GM18498 (cell line): ENCODE results near the gene THBS4.

Source experiments
- ATAC-seq: cut with Tn5 transposase; IDR thresholded peaks from one replicate; pipeline ENCODE4 v1.9.1; 2021; ENCODE audit warnings: mild to moderate bottlenecking, moderate library complexity; ENCODE audit not compliant: unreplicated experiment

The THBS4 gene

GRCh38 chr5:80034962-80035821, at the start of gene THBS4:
Gene THBS4 (plus strand): TSS chr5:80035348. CDS start chr5:80035538, 190 bp downstream.
- ATAC-seq = no peak

DNA sequence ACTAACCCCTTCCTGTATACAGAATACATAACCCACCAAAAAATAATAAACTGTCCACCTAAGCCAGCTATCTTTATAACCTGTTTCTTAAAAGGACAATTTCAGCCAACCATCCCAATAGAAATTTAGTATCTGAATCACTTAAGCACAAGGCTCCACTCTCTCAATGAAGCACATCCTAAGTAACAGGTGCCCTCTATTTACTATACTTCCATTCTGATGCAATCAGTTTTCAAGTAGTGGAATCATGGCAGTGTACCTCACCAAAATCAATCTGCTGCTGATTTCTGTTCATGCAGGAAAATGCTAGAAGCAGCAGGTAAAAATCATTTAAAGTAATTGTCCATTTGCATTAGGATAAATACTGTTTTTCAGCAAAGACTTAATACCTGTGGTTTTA, 48.9 kb upstream of the THBS4 start:
- ATAC-seq = no peak

DNA sequence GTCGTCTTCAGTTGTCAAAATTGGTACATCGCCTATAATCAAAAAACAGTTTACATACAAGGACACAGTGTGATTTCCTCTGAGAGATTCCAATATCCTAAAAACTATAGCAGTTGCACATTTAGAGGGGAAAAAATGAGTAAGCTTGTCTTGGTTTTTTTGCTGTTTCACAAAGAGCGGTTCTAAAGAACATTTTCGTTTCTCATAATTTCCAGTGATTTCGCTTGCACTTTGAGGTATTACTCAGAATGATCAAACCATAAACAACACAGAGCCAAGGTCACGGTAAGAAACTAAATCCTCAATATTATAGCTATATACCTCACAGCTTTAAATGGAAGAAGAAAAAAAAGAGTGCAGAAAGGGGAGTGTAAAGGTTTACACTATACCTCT, 44.9 kb upstream of the THBS4 start:
- ATAC-seq = peak; percentile 55

DNA sequence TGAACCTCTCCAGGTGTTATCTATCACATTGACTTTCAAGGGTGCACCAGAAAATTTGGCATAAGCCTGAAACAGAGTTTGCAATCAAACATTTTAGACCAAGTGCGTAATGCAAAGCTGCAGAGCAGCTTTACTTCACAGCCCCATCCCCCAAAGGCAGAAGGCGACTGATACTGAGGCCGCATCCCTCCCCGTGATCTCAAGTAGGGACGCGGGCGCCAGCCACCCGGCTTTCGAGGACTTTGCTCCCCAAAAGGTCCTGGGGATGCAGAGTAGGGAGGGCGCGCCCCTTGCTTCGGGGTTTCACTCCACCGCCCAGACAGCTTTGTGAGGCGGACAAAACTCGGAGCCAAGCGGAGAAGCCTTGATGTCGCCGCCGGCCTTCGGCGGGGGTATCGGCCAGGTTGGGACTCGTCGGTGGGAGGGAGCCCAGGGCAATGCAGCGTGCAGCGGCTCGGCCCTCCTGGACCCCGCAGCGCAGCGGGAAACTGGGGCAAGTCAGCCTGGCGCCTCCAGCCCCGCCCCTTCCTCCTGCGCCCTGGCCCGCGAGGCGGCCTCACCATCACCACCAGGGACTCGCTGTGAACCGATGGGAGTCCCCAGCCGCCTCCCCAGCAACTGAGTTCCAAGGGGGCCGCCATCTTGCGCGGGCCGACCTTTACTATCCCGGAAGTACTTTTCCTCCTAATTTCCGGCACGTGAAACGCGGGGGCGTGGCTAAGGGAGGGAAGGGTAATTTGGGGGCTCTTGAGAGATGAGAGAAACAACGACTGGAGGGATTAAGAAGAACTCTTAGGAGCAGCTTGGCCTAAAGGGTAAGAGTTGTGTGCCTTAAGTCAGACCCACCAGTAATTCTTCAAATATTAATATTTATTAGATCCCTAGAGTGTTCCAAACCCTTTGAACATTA, 44.3 kb upstream of the THBS4 start, which contains the start of gene MTX3:
Gene MTX3, minus strand, starts transcription at position 665 of the 910 bp plus-strand sequence. Its CDS starts 24 bp downstream, at position 641.
- ATAC-seq = peak; percentile 93

DNA sequence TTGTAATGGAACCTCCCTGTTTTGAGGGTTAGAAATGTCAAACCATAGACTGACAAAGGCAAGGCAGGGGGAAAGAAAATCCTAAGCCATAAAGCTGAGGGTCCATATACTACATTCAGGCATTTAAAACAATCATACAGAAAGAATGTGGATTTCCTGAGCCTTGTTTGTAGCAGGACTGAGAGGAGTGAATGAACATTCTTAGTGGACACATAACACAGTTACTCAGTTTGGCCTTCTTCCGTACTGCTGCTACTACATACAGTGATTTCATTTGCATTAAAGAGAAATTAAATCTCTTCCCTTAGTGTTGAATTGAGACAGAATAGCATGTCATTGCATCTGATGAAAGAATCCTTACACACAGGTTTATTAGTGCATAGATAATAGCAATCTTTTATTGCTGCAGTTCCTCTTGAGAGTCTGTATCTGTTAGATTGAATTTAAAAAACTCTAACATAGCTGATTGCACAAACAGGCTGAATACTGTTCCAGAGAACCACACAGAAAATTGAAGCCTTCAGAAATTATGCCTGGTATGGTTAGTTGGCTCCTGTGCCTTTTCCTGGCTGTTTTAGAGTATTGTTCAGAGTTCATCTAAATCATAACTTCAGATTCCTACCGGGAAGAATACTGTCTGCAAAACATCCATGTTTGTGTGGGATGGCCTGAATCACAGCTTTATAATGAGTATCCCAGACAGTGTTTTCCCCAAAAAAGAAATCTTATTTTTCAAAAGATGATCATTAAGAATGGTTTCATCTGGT, 42.1 kb upstream of the THBS4 start:
- no peak for ATAC-seq

DNA sequence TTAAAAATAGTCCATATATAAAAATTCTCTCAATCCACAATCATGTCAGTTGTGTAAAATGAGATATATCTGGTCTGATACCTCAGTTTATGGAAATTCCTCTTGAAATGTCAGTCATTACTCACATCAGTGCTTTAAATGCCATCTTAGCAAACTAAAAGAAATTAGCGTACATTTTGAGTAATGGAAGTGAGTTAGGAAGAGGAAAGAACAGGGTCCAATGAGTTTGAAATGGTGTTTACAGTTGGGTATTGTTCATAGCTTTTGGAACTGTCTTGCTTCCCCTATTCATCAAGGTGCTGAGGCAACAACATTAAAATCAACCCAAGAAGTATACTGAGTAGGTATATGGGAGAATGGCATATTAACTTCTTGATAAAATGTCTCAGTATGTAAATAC, 35.4 kb upstream of the THBS4 start:
- ATAC-seq = no peak

- ATAC-seq = no peak
Observed at GRCh38 chr5:80002677-80003076, 32.5 kb upstream of the THBS4 start.

- no peak for ATAC-seq
Observed at GRCh38 chr5:80008995-80009765, 26.0 kb upstream of the THBS4 start.

- no peak for ATAC-seq
Observed at GRCh38 chr5:80010754-80011392, 24.3 kb upstream of the THBS4 start.

DNA sequence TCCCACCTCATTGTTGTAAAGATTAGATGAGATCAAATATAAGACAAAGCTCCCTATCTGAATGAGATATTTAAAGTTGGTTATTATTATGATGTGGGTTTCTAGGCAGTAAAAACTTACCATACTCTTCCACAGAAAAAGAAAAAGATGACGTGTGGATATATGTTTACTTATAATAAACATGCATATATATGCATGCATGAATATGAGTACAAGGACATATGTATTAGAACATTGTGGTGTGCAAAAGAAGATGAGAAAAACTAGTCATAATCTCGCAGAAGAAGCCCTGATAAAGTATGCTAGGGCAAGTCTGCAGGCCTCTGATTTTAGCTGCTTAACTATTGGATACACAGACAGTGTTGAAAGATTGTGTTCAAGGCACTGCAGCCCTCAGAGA, 10.1 kb upstream of the THBS4 start:
- ATAC-seq = no peak

- no peak for ATAC-seq
Observed at GRCh38 chr5:80026841-80027240, 8.3 kb upstream of the THBS4 start.

- ATAC-seq = no peak
Observed at GRCh38 chr5:80031109-80031508, 4.0 kb upstream of the THBS4 start.

DNA sequence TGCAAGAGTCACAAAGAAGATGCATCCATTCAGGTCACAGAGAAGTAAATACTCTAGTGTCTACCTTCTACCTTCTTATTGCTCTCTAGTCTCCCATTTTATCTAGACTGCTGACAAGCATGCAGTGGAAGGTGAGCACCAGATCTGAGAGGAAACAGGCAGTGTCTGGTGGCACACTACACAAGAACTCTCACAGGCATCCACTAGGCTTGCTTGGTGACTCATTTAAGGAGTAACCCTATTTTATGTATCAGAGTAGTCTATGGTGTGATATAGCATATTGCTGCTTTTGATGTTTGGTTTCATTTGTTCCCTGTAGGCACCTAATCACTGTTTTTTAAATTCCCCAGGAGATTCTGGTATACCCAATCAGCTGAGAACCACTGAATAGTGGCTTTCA, 1.6 kb upstream of the THBS4 start:
- no peak for ATAC-seq

DNA sequence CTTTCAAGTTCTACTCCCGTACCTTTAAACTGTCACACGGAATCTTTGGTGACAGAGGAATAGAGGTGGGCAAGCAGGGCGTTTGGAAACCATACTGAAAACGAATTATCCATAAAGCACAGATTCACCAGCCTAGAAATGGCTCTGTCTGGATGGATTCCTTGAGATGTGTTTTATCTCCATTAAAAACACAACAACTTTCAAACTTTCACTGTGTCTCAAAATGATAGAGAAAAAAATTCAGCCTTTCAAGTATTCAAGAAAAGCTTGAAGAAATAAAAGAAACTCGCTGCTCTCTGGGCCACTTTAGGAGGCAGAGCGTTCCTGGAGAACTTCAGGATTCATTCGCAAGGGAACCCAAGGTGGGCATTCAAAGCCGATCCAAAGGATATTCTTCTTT, 589 bp upstream of the THBS4 start:
- no peak for ATAC-seq

- ATAC-seq = no peak
Observed at GRCh38 chr5:80035839-80036238, 691 bp downstream of the THBS4 start.

DNA sequence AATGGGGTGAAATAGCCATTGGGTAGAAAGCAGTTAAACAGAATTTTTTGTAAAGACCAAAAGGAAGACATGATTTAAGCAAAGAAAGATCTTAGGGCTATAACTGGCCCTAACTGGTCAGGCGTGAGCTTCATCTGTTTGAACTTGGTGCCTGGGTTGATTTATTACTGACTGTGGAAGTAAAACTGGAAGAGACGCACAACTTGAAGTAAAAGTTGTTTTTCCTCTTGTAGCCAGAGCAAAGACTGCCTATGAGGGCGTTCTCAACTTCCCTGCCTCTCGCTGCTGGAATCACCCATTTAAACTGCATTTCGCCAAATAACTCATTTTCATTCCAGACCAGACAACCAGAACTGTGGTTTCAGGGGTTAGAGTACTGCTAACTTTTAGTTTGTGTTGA, 1.5 kb downstream of the THBS4 start:
- no peak for ATAC-seq

DNA sequence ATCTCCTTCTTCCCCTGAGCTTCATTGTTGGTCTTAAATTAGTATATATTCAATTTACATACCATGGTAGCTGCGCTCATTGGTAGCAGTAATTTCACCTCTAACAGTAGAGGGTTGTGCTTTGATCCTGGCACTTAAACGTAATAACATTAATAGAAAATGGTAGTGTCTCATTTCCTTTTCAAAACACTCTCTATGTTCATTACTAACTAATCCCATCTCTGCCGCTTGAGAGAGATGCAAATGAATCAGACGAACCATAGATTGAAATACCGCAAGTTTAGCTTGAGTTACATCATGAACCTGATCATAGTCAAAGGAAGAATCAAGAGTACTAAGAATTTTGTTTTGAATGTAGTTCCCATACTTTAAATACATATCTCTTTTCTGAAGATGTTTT, 2.2 kb downstream of the THBS4 start:
- ATAC-seq = no peak

DNA sequence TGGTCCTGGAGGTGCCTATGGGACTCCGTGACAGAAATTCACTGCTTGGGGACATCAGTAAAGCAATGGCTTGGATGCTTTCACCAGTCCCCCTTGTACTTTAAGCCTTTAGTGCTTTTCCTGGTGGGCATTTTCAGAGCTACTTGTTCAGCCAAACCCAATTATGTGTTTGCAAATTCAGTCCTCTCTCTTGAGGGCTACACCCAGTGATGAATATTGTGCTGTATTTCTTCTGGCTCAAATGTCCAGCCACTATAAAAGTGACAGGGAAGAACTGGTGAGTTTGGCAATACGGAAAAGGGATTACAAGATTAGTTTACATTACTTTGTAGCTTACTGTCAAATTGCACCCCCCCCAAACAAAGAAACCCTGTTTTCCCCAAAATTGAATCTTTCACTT, 4.5 kb downstream of the THBS4 start:
- no peak for ATAC-seq

GRCh38 chr5:80041527-80041926, 6.4 kb downstream of the THBS4 start:
- no peak for ATAC-seq

- ATAC-seq = no peak
Observed at GRCh38 chr5:80042330-80042729, 7.2 kb downstream of the THBS4 start.
